Activated effector memory CD4-positive, alpha-beta T cell treated with Interleukin-2 at 50 U/mL for 16 hours (primary cell): ENCODE results near the gene PCDHGB5.
"Not testable (repeated sequence)": the region's sequence is repeated elsewhere in the genome, so short reads cannot be mapped to it uniquely, and the experiment has no call there.

ENCODE experiments used
- DNase-seq: peaks from one replicate; pipeline ENCODE4 v3.0.0-alpha.2; 2020

The PCDHGB5 gene

GRCh38 chr5:141397756-141398551, at the start of gene PCDHGB5:
Gene PCDHGB5, plus strand, starts transcription at chr5:141397947. Its CDS starts 181 bp downstream, at chr5:141398128.
- DNase-seq: not testable (repeated sequence)

- DNase-seq: peak; percentile 7
These were observed 47.7 kb upstream of the PCDHGB5 start, which contains the start of gene PCDHGB1 for GRCh38 chr5:141349917-141350619. Gene PCDHGB1, plus strand, starts transcription at chr5:141350099. Its CDS starts 162 bp downstream, at chr5:141350261.

- no peak for DNase-seq
These were observed 46.2 kb upstream of the PCDHGB5 start for GRCh38 chr5:141351591-141351990.

- DNase-seq: no peak
These were observed 42.8 kb upstream of the PCDHGB5 start, which contains the start of gene PCDHGA4 for GRCh38 chr5:141354900-141355469. Gene PCDHGA4, plus strand, starts transcription at chr5:141355021. Its CDS starts 87 bp downstream, at chr5:141355108.

- DNase-seq: no peak
These were observed 42.1 kb upstream of the PCDHGB5 start for GRCh38 chr5:141355641-141356040.

GRCh38 chr5:141356133-141356532, 41.6 kb upstream of the PCDHGB5 start:
- no peak for DNase-seq

GRCh38 chr5:141356950-141357349, 40.8 kb upstream of the PCDHGB5 start:
- no peak for DNase-seq

GRCh38 chr5:141359790-141360426, 37.8 kb upstream of the PCDHGB5 start, which contains the start of gene PCDHGB2:
Gene PCDHGB2, plus strand, starts transcription at chr5:141359994. Its CDS starts 142 bp downstream, at chr5:141360136.
- no peak for DNase-seq

GRCh38 chr5:141360685-141361084, 37.1 kb upstream of the PCDHGB5 start:
- no peak for DNase-seq

GRCh38 chr5:141362719-141363118, 35.0 kb upstream of the PCDHGB5 start:
- no peak for DNase-seq

GRCh38 chr5:141363952-141364660, 33.6 kb upstream of the PCDHGB5 start, which contains the start of gene PCDHGA5:
Gene PCDHGA5, plus strand, starts transcription at chr5:141364162. Its CDS starts 169 bp downstream, at chr5:141364331.
- DNase-seq: no peak

- DNase-seq: no peak
These were observed 31.5 kb upstream of the PCDHGB5 start for GRCh38 chr5:141366016-141366896.

- peak; percentile 10 for DNase-seq
These were observed 27.5 kb upstream of the PCDHGB5 start, which contains the start of gene PCDHGB3 for GRCh38 chr5:141369994-141370848. Gene PCDHGB3, plus strand, starts transcription at chr5:141370242. Its CDS starts 153 bp downstream, at chr5:141370395.

- DNase-seq: no peak
These were observed 25.9 kb upstream of the PCDHGB5 start for GRCh38 chr5:141371572-141372475.

GRCh38 chr5:141373673-141374317, 24.0 kb upstream of the PCDHGB5 start, which contains the start of gene PCDHGA6:
Gene PCDHGA6, plus strand, starts transcription at chr5:141373891. Its CDS starts 193 bp downstream, at chr5:141374084.
- no peak for DNase-seq

GRCh38 chr5:141374627-141375026, 23.1 kb upstream of the PCDHGB5 start:
- DNase-seq: no peak

- not testable (repeated sequence) for DNase-seq
These were observed 22.1 kb upstream of the PCDHGB5 start for GRCh38 chr5:141375444-141376155.
